ENCODE measurements around the gene TDRD5.

TDRD5 gene

DNA sequence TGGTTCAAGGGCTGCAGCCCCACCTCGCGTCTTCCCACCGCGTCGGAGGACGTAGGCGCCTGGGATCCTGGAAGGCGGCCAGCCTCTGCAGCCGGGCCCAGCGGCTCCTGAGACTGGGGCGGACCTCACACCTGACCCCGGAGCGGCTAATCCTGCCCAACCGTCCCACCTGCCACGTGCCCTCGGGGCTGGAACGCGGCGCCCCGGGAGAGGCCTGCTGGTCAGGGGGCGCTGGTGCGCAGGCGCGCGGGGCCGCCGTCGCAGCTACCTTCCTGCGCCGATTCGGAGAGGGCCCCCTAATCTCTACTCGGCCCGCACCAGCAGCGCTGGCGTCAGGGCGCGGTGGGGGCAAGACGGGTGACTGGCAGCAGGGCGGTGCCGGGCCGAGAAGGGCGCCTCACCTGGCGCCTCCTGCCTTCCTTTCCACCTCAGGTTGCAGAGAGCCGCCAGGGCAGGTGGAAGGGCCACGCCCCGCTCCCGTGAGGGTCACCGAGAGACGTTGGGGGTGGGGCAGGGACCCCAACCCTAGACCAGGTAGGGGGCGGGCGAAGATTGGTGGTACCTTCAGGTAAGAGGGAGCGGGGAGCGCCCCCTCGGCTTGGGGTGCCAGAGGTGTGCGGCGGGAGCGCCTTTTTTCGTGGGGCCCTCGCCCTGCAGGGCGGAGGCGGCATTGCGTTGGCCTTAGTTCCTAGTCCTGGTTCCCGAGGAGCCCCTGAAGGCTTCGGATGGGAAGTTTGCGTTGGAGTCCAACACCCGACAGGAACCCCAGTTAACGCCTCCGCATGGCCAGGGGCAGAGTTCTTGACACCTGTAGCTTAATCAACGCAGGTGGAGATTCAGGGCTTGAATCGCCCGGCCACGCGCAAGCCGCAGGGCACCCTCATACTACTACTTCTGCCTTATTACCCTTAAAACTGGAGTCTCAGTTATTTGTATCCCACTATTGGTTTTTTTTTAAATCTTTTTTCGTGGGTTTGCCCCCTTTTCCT is at the start of gene TDRD5:
Gene TDRD5 (plus strand): TSS at position 241 of the 989 bp plus-strand sequence. CDS start 784 bp downstream, outside the sequence.
- no peak for DNase-seq (ENCODE audit: low read depth in 2 of 2)

DNA sequence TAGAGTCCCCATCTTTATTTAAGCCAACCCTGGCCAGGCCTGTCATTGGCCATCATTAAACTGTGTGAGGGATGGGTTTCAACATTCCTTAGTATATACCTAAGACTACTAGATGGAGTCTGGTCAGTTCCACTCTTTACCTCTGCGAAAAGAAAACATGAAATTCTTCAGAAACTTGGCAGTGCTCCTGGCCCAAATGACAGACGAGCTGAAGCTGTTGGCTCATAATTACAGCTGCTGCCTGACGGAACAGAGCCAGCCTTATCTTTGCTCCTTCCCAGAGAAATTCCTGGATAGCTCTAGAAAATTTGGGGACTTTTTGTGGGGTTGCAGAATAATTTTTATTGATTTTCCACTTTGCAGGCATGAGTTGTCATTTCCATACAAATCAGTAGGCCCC is 46.3 kb upstream of the TDRD5 start:
- DNase-seq (ENCODE audit: low read depth in 2 of 2), result no peak

- DNase-seq (ENCODE audit: low read depth in 2 of 2), result no peak
Measured at GRCh38 chr1:179547021-179547535, 44.6 kb upstream of the TDRD5 start.

DNA sequence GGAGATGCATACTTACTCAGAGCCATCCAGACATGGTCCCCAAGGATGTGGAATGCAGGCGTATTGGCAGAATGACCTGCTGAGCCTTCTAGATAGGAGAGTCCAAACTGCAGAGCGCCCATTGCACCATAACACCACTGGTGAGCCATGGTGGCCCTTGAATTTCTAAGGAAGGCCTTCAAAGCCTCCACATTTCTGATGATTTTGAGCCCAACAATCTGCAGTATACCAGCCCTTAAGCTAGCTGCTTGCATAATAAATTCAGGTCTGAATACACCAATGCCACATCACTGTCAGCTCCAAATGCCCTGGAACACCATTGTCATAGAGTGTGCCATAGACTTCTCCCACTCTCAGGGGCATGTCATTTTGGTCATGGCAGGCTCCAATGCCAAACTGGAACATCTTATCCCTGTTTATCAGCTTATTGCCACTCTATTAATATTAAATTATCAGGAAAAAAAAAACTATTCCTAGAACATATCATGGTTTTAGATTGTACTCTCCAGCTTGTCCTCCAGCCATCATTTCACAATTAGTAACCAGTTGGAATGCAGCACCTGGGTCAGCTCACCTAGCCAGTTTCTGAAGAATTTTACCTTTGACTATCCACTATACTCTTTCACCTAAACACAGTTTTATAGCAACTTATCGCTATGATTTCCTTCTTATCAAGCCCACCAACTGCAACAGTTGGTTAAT is 42.8 kb upstream of the TDRD5 start:
- no peak for DNase-seq (ENCODE audit: low read depth in 2 of 2)

GRCh38 chr1:179549368-179549700 is 42.3 kb upstream of the TDRD5 start:
- DNase-seq (ENCODE audit: low read depth in 2 of 2), result no peak

GRCh38 chr1:179550746-179551682 is 40.6 kb upstream of the TDRD5 start:
- no peak for DNase-seq (ENCODE audit: low read depth in 2 of 2)

DNA sequence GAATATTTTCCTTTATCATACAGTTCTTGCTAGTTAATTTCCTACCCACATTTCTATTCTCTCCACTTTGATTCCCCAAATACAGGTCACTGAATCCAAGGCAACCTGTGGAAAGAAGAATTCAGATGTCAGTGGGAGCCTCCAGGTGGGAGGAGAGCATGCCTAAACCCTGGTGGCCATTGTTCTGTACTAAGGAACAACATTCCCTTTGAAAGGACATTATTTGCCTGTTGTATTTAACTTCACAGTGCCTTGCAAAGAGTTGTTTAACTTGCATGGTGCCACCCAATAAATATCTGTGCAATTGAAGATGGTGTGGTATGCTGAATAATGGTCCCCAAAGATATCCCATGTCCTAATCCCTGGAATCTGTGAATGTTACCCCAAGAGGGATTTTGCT is 37.2 kb upstream of the TDRD5 start:
- DNase-seq (ENCODE audit: low read depth in 2 of 2), result no peak

GRCh38 chr1:179558078-179558477 is 33.6 kb upstream of the TDRD5 start:
- no peak for DNase-seq (ENCODE audit: low read depth in 2 of 2)

- no peak for DNase-seq (ENCODE audit: low read depth in 2 of 2)
Measured at GRCh38 chr1:179575497-179576314, 15.9 kb upstream of the TDRD5 start, which contains the start of gene NPHS2. Gene NPHS2 (minus strand): TSS chr1:179575948. CDS start chr1:179575864, 84 bp downstream.

DNA sequence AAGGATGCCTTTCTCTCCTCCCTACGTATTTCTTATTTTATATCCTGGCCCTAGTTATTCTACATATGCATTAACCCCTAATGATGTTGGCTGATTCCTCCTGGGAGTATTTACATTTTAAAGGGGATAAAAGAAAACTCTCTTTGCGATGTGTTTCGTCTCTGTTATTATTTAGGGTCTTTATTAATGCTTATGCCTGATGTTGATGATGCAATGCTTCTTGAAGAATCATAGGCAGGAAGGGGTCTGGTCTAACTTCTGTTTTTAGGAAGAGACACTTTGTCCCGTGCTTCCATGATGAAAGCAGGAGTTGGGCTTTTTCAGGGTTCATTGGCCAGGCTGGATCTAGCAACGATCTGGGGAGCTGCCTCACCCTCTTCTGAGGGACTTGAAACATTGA is 15.1 kb upstream of the TDRD5 start:
- DNase-seq (ENCODE audit: low read depth in 2 of 2), result no peak

DNA sequence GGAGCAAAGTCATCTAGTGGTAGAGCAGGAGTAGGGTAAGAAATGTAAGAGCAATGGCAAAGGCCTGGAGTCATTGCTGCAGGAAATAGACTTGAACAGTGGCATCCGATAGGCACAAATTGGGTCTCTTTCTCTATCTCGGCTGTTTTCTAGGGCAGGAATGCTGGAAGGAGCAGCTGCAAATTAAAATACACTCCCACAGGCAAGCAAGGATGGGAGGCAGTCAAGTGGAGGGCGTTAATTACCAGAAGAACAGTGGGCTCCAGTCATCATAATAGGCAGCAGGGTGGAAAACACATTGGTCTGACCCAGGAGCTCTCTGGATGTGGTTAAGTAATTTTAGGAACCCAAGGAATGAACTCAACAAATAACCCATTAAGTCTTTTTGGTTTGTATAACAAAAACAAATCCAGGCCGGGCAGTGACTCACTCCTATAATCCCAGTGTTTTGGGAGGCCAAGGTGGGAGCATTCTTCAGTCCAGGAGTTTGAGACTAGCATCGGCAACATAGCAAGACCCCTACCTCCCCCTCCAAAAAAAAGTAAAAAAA is 7.8 kb upstream of the TDRD5 start:
- no peak for DNase-seq (ENCODE audit: low read depth in 2 of 2)

GRCh38 chr1:179586107-179586823 is 5.4 kb upstream of the TDRD5 start:
- no peak for DNase-seq (ENCODE audit: low read depth in 2 of 2)

- no peak for DNase-seq (ENCODE audit: low read depth in 2 of 2)
Measured at GRCh38 chr1:179587336-179587735, 4.3 kb upstream of the TDRD5 start.

GRCh38 chr1:179588425-179589024 is 3.1 kb upstream of the TDRD5 start:
- DNase-seq (ENCODE audit: low read depth in 2 of 2), result no peak

GRCh38 chr1:179589509-179589908 is 2.1 kb upstream of the TDRD5 start:
- no peak for DNase-seq (ENCODE audit: low read depth in 2 of 2)

GRCh38 chr1:179590671-179591070 is 961 bp upstream of the TDRD5 start:
- DNase-seq (ENCODE audit: low read depth in 2 of 2), result no peak

DNA sequence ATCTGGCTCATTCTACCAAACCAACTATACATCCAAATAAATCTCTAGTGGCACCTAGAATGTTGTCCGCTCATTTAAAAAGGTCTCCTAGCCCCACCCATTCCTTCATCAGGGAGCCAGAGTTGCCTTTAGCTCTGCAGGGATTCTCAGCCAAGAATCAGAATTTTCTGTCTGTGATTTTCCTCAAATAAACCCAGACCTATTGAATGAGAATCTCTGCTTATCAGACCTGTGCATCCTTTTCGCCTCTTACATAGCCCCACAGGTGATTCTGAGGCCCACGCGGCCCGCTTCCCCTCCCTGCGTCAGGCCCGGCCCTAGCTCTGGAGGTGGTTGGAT is 410 bp upstream of the TDRD5 start:
- no peak for DNase-seq (ENCODE audit: low read depth in 2 of 2)

DNA sequence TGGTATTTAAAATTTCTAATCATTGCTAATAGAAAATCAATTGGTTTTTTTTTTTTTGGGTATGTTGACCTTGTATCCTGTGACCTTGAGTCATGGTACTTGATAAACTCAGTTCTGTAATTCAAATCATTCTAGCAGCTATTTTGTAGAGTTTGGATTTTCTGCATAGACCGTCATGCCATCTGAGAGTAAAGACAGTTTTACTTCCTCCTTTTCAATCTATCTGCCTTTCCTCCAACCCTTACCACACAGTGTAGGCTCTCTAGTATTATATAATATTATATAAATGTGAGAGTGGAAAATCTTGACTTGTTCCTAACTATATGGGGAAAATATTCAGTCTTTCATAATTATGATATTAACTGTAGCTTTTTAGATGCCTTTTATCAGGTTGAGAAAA is 7.0 kb downstream of the TDRD5 start:
- no peak for DNase-seq (ENCODE audit: low read depth in 2 of 2)

DNA sequence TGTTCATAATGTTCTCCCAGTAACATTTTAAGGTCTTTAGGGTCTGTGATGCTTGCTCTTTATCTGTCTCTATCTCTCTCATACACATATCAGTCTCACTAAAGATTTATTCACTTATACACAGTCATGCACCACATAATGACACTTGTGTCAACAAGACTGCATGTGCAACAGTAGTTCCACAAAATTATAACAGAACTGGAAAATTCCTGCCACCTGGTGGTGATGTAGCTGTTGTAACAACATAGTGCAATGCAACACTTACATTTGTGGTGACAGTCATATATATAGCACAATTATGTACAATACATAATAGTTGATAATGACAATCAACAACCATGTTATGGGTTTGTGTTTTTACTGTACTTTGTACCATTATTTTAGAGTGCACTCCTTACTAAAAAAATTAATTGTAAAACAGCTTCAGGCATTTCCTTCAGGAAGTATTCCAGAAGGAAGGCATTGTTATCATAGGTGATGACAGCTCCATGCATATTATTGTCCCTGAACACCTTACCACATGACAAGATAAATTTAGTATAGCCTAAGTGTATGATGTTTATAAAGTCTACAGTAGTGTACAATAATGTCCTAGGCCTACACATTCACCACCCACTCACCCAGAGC is 8.1 kb downstream of the TDRD5 start:
- DNase-seq (ENCODE audit: low read depth in 2 of 2), result no peak
